ENCODE results near the gene ZNF264.

DNA sequence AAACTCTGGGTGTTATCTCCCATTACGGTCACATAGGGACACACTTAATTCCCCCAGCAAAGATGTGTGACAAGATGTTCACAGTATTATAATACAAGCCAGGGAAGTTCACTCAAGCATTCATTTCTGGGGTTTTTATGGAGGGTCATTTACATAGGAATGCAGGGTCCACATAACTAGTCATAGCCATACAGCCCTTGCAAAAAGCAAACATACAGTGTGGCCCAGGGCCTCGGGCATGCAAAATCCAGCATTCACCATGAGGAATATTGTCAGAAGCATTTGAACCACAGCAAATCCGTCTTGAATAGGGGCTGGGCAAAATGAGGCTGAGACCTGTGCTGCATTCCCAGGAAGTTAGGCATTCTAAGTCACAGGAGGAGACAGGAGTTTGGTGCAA is 76.0 kb downstream of the ZNF264 start:
- TF ChIP-seq, protein P1, sequence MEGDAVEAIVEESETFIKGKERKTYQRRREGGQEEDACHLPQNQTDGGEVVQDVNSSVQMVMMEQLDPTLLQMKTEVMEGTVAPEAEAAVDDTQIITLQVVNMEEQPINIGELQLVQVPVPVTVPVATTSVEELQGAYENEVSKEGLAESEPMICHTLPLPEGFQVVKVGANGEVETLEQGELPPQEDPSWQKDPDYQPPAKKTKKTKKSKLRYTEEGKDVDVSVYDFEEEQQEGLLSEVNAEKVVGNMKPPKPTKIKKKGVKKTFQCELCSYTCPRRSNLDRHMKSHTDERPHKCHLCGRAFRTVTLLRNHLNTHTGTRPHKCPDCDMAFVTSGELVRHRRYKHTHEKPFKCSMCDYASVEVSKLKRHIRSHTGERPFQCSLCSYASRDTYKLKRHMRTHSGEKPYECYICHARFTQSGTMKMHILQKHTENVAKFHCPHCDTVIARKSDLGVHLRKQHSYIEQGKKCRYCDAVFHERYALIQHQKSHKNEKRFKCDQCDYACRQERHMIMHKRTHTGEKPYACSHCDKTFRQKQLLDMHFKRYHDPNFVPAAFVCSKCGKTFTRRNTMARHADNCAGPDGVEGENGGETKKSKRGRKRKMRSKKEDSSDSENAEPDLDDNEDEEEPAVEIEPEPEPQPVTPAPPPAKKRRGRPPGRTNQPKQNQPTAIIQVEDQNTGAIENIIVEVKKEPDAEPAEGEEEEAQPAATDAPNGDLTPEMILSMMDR (IDR thresholded peaks at IDR 0.05; ENCODE audit: low read depth, low read length, missing input control) = no peak
- TF ChIP-seq TAF1 (conservative IDR thresholded peaks at IDR 0.05) = no peak
- TF ChIP-seq EGR1 (IDR thresholded peaks at IDR 0.05; ENCODE audit: low read depth in 2 of 2) = no peak
- no peak for TF ChIP-seq NR2F2 (IDR thresholded peaks at IDR 0.05)
